IPS-NIHi7 (cell line): ENCODE measurements around the gene FAM151B.
"Not testable (repeated sequence)": the region's sequence is repeated elsewhere in the genome, so short reads cannot be mapped to it uniquely, and the experiment has no call there.

Experiments
- DNase-seq: peaks from one replicate; pipeline ENCODE4 v3.0.0; 2012; ENCODE audit warnings: mixed read lengths; ENCODE audit errors: extremely low spot score

Gene FAM151B

GRCh38 chr5:80487829-80488721 is at the start of gene FAM151B:
TSS of gene FAM151B (plus strand) at chr5:80488100. CDS start at chr5:80488124, 24 bp downstream.
- DNase-seq = peak; percentile 94

GRCh38 chr5:80438739-80439138 is 49.2 kb upstream of the FAM151B start:
- no peak for DNase-seq

GRCh38 chr5:80439213-80439612 is 48.7 kb upstream of the FAM151B start:
- DNase-seq = no peak

GRCh38 chr5:80442742-80443141 is 45.2 kb upstream of the FAM151B start:
- no peak for DNase-seq

GRCh38 chr5:80453366-80453765 is 34.5 kb upstream of the FAM151B start:
- no peak for DNase-seq

GRCh38 chr5:80463269-80463668 is 24.6 kb upstream of the FAM151B start:
- DNase-seq = no peak

GRCh38 chr5:80466669-80467485 is 21.0 kb upstream of the FAM151B start:
- DNase-seq = no peak

- no peak for DNase-seq
Observed at GRCh38 chr5:80468131-80468530, 19.8 kb upstream of the FAM151B start.

GRCh38 chr5:80470631-80471030 is 17.3 kb upstream of the FAM151B start:
- DNase-seq = not testable (repeated sequence)

GRCh38 chr5:80474929-80475328 is 13.0 kb upstream of the FAM151B start:
- no peak for DNase-seq

- DNase-seq = no peak
Observed at GRCh38 chr5:80479713-80480112, 8.2 kb upstream of the FAM151B start.

- no peak for DNase-seq
Observed at GRCh38 chr5:80480354-80480753, 7.5 kb upstream of the FAM151B start.

GRCh38 chr5:80481019-80481893 is 6.6 kb upstream of the FAM151B start:
- peak; percentile 62 for DNase-seq

GRCh38 chr5:80482578-80482977 is 5.3 kb upstream of the FAM151B start:
- DNase-seq = no peak

- DNase-seq = no peak
Observed at GRCh38 chr5:80483636-80484232, 4.2 kb upstream of the FAM151B start.

- DNase-seq = no peak
Observed at GRCh38 chr5:80487444-80487828, 464 bp upstream of the FAM151B start.

- no peak for DNase-seq
Observed at GRCh38 chr5:80491296-80491695, 3.4 kb downstream of the FAM151B start.

GRCh38 chr5:80492741-80493140 is 4.8 kb downstream of the FAM151B start:
- no peak for DNase-seq

- not testable (repeated sequence) for DNase-seq
Observed at GRCh38 chr5:80493443-80493842, 5.5 kb downstream of the FAM151B start.

GRCh38 chr5:80495891-80496290 is 8.0 kb downstream of the FAM151B start:
- DNase-seq = no peak

- no peak for DNase-seq
Observed at GRCh38 chr5:80502800-80503199, 14.9 kb downstream of the FAM151B start.
